MG63 (cell line): ENCODE results near the gene IARS1. TPM values are rescaled to one million over a fixed set of nuclear protein-coding genes. Genes with fewer than 3 reads are reported as not detected.

Experiments
- DNase-seq: peaks from one replicate; pipeline ENCODE4 v3.0.0-alpha.2; 2020
- H3K27me3 ChIP-seq: fragments of 250-450 bp; sonication (Bioruptor Pico); 2 replicates; pipeline ENCODE4 v1.5.1; 2020; ENCODE audit warnings: mild to moderate bottlenecking, moderate library complexity
- H3K36me3 ChIP-seq: fragments of 250-450 bp; sonication (Bioruptor Pico); 2 replicates; pipeline ENCODE4 v1.5.1; 2020; ENCODE audit warnings: mild to moderate bottlenecking, moderate library complexity
- H3K4me3 ChIP-seq: fragments of 250-450 bp; sonication (Bioruptor Pico); 2 replicates; pipeline ENCODE4 v1.5.1; 2020; ENCODE audit warnings: mild to moderate bottlenecking, moderate library complexity
- H3K9me3 ChIP-seq: fragments of 250-450 bp; sonication (Bioruptor Pico); 2 replicates; pipeline ENCODE4 v1.5.1; 2020; ENCODE audit warnings: mild to moderate bottlenecking, moderate library complexity
- total RNA-seq: library from RNA; depleted of rRNA; stranded (reverse); fragments of >200 nt; shearing (Covaris generic); gene quantifications from 2 replicates; pipeline ENCODE4 v1.2.3, GENCODE V29; 2014; ENCODE audit warnings: low replicate concordance; rRNA removed

The IARS1 gene
- 283 and 306 TPM in 2 replicates for total RNA-seq

GRCh38 chr9:92293452-92294296, at the start of gene IARS1:
Gene IARS1 (minus strand): TSS chr9:92293697. CDS start chr9:92289419, 4,278 bp downstream.
- peak; percentile 99 for DNase-seq
- H3K4me3 ChIP-seq, result peak within 1 kb of the TSS; percentile 93
- no peaks in the 10 kb centered on the region for H3K27me3 ChIP-seq
- H3K36me3 ChIP-seq, result peaks cover 72% of the 10 kb centered on the region
- H3K9me3 ChIP-seq, result no peaks in the 10 kb centered on the region

DNA sequence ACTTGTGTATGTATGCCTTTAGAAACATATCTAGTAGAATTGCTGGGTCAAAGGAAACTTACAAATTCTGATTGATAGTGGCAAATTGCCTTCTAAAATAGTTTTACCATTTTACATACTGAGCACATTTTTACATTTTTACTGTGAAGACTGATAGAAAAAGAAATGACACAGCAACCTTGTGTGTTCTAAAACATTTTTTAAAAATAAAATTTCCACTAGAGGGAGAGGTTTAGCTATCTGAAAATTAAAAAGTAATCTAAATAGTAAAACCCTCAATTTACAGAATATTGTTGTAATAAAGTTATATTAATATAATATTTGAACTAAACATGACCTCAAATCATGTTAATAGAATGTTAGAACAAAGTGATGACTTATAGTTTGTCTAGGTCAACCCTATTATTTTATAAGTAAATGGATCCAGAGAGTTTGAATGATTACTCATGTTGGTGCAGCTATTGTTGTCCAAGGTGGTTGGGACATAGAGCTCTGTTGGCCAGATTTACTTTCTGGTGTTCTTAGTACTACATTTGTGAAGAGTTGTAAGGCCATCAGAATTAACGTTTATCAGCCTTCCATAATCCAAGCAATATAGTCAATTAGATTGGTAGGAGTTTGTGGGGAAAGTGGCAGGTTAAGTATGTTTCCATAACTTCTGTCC, 49.5 kb upstream of the IARS1 start:
- H3K36me3 ChIP-seq, result peaks cover 31% of the 10 kb centered on the region
- DNase-seq, result no peak
- H3K27me3 ChIP-seq, result no peaks in the 10 kb centered on the region
- H3K9me3 ChIP-seq, result no peaks in the 10 kb centered on the region
- H3K4me3 ChIP-seq, result no peak overlapping the region

GRCh38 chr9:92341578-92341977, 48.1 kb upstream of the IARS1 start:
- Histone ChIP-seq H3K9me3 (no peaks in the 10 kb centered on the region), H3K36me3 (peaks cover 37% of the 10 kb centered on the region), H3K4me3 (no peak overlapping the region), H3K27me3 (no peaks in the 10 kb centered on the region)
- DNase-seq, result no peak

DNA sequence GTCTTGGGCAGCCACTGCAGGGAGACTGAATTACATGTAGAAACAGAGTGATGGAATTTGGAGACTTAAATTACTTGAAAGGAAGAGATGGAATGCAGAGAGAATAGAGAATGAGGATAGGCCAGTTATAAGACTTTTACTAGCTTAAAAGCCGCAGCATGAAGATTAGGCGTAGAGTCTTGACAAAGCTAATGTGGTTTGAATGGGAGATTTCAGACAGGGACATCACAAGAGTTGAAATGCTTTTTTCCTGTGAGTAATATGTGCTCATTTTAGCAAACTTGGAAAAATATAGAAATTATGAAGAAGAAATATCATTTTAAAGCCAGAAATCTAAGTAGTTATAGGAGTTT, 39.8 kb upstream of the IARS1 start:
- no peak for DNase-seq
- H3K9me3 ChIP-seq, result no peaks in the 10 kb centered on the region
- H3K4me3 ChIP-seq, result no peak overlapping the region
- H3K27me3 ChIP-seq, result no peaks in the 10 kb centered on the region
- peaks cover 26% of the 10 kb centered on the region for H3K36me3 ChIP-seq

DNA sequence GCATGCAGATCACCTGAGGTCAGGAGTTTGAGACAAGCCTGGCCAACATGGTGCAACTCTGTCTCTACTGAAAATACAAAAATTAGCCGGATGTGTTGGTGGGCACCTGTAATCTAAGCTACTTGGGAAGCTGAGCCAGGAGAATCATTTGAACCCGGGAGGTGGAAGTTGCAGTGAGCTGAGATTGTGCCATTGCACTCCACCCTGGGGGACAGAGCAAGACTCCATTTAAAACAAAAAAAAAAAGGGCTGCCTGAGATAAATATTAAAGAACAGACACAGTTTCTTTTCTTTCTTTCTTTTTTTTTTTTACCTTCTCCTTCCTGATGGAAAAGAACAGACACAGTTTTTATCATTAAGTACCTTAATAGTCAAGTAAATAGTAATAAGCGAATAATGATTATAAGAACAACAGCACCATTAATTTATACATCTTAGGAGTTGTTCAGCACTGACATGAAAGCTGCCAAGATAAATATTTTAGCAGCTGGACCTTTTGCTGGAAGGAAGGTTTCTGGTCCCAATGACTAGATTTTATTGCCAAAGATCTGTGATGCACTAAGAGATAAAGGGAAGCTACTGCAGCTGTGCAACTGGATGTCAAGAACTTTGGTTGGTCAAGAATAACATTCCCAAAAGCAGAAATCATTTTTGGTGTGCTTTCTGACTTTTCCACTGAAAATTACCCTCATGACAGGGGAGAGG, 39.2 kb upstream of the IARS1 start:
- no peak for DNase-seq
- Histone ChIP-seq H3K9me3 (no peaks in the 10 kb centered on the region), H3K36me3 (peaks cover 23% of the 10 kb centered on the region), H3K27me3 (no peaks in the 10 kb centered on the region), H3K4me3 (no peak overlapping the region)

DNA sequence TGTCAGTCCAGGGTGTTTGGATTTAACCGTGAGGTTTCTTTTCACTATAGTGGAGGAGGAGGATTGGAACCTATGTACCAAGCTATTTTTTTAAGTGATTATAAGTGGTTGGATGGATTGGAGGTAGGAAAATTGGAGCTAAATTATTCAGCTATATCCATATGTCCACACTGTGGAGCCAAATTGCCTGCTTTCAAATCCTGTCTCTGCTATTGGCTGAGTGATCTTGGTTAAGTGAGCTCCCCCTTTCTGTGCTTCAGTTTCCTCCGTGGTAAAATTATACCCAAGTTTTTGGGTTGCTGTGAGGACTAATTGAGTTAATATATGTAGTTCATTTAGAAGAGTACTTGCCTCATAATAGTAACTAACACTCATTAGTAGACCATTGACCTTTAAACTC, 34.7 kb upstream of the IARS1 start:
- peaks cover 13% of the 10 kb centered on the region for H3K36me3 ChIP-seq
- no peaks in the 10 kb centered on the region for H3K27me3 ChIP-seq
- no peaks in the 10 kb centered on the region for H3K9me3 ChIP-seq
- DNase-seq, result peak; percentile 17
- no peak overlapping the region for H3K4me3 ChIP-seq

- no peaks in the 10 kb centered on the region for H3K9me3 ChIP-seq
- no peak overlapping the region for H3K4me3 ChIP-seq
- peaks cover 21% of the 10 kb centered on the region for H3K36me3 ChIP-seq
- no peaks in the 10 kb centered on the region for H3K27me3 ChIP-seq
- DNase-seq, result no peak
Observed at GRCh38 chr9:92327283-92327850, 33.9 kb upstream of the IARS1 start.

GRCh38 chr9:92325991-92326500, 32.5 kb upstream of the IARS1 start:
- no peaks in the 10 kb centered on the region for H3K9me3 ChIP-seq
- no peak for DNase-seq
- H3K27me3 ChIP-seq, result no peaks in the 10 kb centered on the region
- peaks cover 29% of the 10 kb centered on the region for H3K36me3 ChIP-seq
- peak overlapping the region; percentile 98 for H3K4me3 ChIP-seq

- peaks cover 35% of the 10 kb centered on the region for H3K36me3 ChIP-seq
- DNase-seq, result peak; percentile 86
- H3K4me3 ChIP-seq, result peak within 1 kb of the TSS; percentile 98
- no peaks in the 10 kb centered on the region for H3K27me3 ChIP-seq
- no peaks in the 10 kb centered on the region for H3K9me3 ChIP-seq
Observed at GRCh38 chr9:92325269-92325990, 31.9 kb upstream of the IARS1 start, which contains the start of the genes CENPP and NOL8. Gene CENPP (plus strand): TSS chr9:92325953. Gene NOL8 (minus strand): TSS chr9:92325350. CDS start chr9:92324161, 1,189 bp downstream.

DNA sequence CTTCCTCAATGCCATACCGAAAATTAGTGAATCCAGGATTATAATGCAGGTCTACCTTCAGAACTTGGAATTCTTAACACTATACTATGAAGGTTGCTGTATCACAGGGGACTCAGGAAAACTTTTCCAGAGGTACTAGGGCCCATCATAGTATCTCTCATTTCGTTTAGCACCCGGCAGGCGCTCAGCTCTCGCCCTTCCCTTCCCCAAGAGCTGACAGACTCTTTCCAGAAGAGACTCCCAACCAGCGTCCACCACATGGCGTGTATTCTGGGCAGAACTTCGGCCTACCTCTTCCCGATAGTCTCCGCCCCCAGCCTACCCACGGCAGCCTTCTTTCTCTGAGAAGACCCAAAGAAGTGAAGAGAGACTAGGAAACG, 31.4 kb upstream of the IARS1 start:
- Histone ChIP-seq H3K4me3 (peak overlapping the region; percentile 98), H3K36me3 (peaks cover 39% of the 10 kb centered on the region), H3K27me3 (no peaks in the 10 kb centered on the region), H3K9me3 (no peaks in the 10 kb centered on the region)
- DNase-seq, result no peak

DNA sequence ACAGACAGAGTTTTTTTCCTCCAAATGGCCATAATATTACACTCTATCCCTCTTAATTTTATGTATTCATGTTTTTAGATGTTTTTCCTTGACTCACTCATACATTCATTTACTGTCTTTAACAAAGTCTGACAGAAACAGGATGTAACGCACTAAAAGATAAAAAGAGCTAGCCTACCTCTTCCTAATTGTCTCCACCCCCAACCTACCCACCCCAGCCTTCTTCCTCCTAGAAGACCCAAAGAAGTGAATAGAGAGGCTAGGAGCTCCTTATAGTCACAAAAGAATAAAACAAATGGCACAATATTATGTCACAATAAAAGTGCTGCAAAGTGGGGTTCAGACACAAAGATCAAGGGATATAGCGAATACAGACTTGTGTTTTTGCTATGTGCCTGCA, 30.9 kb upstream of the IARS1 start:
- Histone ChIP-seq H3K4me3 (peak overlapping the region; percentile 98), H3K27me3 (no peaks in the 10 kb centered on the region), H3K36me3 (peaks cover 42% of the 10 kb centered on the region), H3K9me3 (no peaks in the 10 kb centered on the region)
- DNase-seq, result no peak

DNA sequence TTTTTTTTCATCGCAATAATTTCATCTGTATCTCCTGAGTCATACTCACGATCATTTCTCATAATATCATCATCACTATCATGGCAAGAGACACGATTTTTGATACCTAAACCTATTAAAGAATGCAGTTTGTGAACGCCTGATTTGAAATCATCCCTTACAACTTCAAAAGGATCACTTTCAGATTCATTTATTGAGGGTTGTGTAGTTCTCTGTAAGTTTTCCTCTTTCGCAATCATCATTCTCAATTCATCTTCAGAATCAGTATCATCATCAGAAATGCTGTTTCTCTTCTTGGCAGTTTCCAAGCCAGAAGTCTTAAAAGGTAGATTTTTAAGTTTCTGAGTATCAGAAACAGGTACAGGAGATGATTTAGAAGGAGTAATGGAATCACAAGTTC, 22.0 kb upstream of the IARS1 start:
- peaks cover 71% of the 10 kb centered on the region for H3K36me3 ChIP-seq
- H3K9me3 ChIP-seq, result no peaks in the 10 kb centered on the region
- no peaks in the 10 kb centered on the region for H3K27me3 ChIP-seq
- H3K4me3 ChIP-seq, result no peak overlapping the region
- no peak for DNase-seq

DNA sequence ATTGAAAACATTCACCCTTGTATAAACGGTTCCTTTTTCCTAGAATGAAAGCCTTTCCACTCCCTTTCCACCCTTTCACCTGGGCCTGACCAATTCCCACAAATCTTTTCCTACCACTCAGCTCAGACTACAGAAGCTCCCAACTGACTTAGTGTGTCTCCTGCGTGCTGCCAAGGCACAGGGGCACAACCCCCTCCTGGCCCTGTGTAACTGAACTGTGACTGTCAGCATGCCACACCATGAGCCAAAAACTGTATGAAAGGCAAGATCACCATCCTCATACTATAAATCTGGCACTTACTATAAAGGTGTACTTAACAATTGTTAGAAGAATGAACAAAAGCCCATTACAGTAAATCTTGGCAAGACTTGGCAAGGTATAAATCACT, 20.1 kb upstream of the IARS1 start:
- no peaks in the 10 kb centered on the region for H3K9me3 ChIP-seq
- peaks cover 74% of the 10 kb centered on the region for H3K36me3 ChIP-seq
- H3K4me3 ChIP-seq, result no peak overlapping the region
- DNase-seq, result no peak
- H3K27me3 ChIP-seq, result no peaks in the 10 kb centered on the region

DNA sequence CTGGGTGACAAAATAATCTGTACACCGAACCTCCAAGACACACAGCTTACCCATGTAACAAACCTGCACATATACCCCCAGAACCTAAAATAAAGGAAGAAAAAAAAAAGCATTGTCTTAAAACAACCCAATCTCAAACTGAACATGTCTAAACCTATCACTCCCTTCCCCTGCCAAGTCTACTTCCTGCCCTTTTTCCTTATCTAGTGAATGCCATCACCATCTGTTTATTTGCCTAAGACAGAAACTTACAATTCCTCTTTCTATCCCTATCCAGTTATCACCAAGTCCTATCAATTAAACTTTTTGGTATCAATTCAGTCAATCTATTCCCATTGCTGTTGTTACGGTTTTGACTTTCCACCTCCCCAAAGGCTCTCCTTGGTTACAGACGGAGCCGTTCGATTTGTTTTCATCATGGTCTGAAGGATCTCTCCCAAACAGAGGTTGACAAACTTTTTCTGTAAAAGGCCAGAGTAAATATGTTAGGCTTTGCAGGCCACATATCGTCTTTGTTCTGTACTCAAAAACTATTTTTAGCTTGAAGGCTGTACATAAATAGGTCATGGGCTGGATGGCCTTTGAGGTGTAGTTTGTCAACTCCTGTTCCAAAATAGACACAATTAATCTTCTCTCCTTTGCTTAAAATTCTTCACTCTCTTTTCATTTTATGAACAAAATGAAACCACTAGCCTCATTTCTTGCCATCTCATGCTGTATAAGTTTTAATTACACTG, 19.6 kb upstream of the IARS1 start:
- Histone ChIP-seq H3K4me3 (no peak overlapping the region), H3K9me3 (no peaks in the 10 kb centered on the region), H3K27me3 (no peaks in the 10 kb centered on the region), H3K36me3 (peaks cover 74% of the 10 kb centered on the region)
- no peak for DNase-seq

- DNase-seq, result no peak
- no peak overlapping the region for H3K4me3 ChIP-seq
- no peaks in the 10 kb centered on the region for H3K9me3 ChIP-seq
- peaks cover 79% of the 10 kb centered on the region for H3K36me3 ChIP-seq
- H3K27me3 ChIP-seq, result no peaks in the 10 kb centered on the region
Observed at GRCh38 chr9:92310562-92310961, 17.1 kb upstream of the IARS1 start.

- no peak for DNase-seq
- H3K36me3 ChIP-seq, result peaks cover 81% of the 10 kb centered on the region
- H3K27me3 ChIP-seq, result no peaks in the 10 kb centered on the region
- no peaks in the 10 kb centered on the region for H3K9me3 ChIP-seq
- H3K4me3 ChIP-seq, result no peak overlapping the region
Observed at GRCh38 chr9:92308893-92309292, 15.4 kb upstream of the IARS1 start.
